Activated CD8-positive, alpha-beta memory T cell treated with anti-CD3 and anti-CD28 coated beads, Interleukin-2, amount 50 U/mL, for 1 hour (primary cell): ENCODE data around the gene ZNF564.
A peak's percentile ranks its signal among the peaks of the same experiment; 100 is the strongest.
"Not testable (repeated sequence)": the region's sequence is repeated elsewhere in the genome, so short reads cannot be mapped to it uniquely, and the experiment has no call there.

Source experiments
- DNase-seq: peaks from one replicate; pipeline ENCODE4 v3.0.0-alpha.2; 2020; ENCODE audit errors: extremely low read depth

Gene ZNF564

GRCh38 chr19:12551060-12551832 is at the start of gene ZNF564:
ZNF564 (minus strand) TSS chr19:12551482; CDS start chr19:12551332, 150 bp downstream.
- DNase-seq = peak; percentile 87

- DNase-seq = no peak
Observed at GRCh38 chr19:12597594-12597993, 46.3 kb upstream of the ZNF564 start.

GRCh38 chr19:12596927-12597548 is 45.8 kb upstream of the ZNF564 start:
- DNase-seq = no peak

GRCh38 chr19:12596485-12596884 is 45.2 kb upstream of the ZNF564 start:
- DNase-seq = no peak

GRCh38 chr19:12581100-12581499 is 29.8 kb upstream of the ZNF564 start:
- DNase-seq = no peak

GRCh38 chr19:12580180-12580694 is 29.0 kb upstream of the ZNF564 start:
- DNase-seq = no peak

- DNase-seq = no peak
Observed at GRCh38 chr19:12578641-12579040, 27.4 kb upstream of the ZNF564 start.

GRCh38 chr19:12574036-12574435 is 22.8 kb upstream of the ZNF564 start:
- no peak for DNase-seq

- no peak for DNase-seq
Observed at GRCh38 chr19:12567951-12568350, 16.7 kb upstream of the ZNF564 start.

- DNase-seq = not testable (repeated sequence)
Observed at GRCh38 chr19:12566380-12566779, 15.1 kb upstream of the ZNF564 start.

GRCh38 chr19:12564016-12564664 is 12.9 kb upstream of the ZNF564 start:
- DNase-seq = peak; percentile 68

GRCh38 chr19:12555456-12555930 is 4.2 kb upstream of the ZNF564 start:
- no peak for DNase-seq

- DNase-seq = no peak
Observed at GRCh38 chr19:12546903-12547302, 4.4 kb downstream of the ZNF564 start.

GRCh38 chr19:12546068-12546467 is 5.2 kb downstream of the ZNF564 start:
- no peak for DNase-seq

- no peak for DNase-seq
Observed at GRCh38 chr19:12545267-12545666, 6.0 kb downstream of the ZNF564 start.

- no peak for DNase-seq
Observed at GRCh38 chr19:12544401-12544876, 6.8 kb downstream of the ZNF564 start.

- no peak for DNase-seq
Observed at GRCh38 chr19:12543855-12544254, 7.4 kb downstream of the ZNF564 start.

GRCh38 chr19:12527034-12527836 is 24.0 kb downstream of the ZNF564 start:
- no peak for DNase-seq

GRCh38 chr19:12526542-12526941 is 24.7 kb downstream of the ZNF564 start:
- no peak for DNase-seq

GRCh38 chr19:12521996-12522395 is 29.3 kb downstream of the ZNF564 start:
- DNase-seq = no peak

GRCh38 chr19:12513531-12514061 is 37.7 kb downstream of the ZNF564 start:
- DNase-seq = no peak
